Endothelial cell of hepatic sinusoid (primary cell): ENCODE measurements around the gene SMYD3.

Experiments used
- in situ Hi-C: cut with HindIII; loops from 2 replicates; pipeline ENCODE4 v1.10.0; 2017; ENCODE audit warnings: low sequenced_read_pairs

SMYD3 gene

GRCh38 chr1:246283771-246284410 is 223.2 kb downstream of the SMYD3 start:
- in situ Hi-C loops, result loop anchor here (5.0 kb wide), 1 partner anchor 72 kb away; no protein-coding TSS in a partner anchor

- in situ Hi-C loops, result loop anchor here (5.0 kb wide), 1 partner anchor 69 kb away; no protein-coding TSS in a partner anchor
Measured at GRCh38 chr1:246281639-246282038, 225.4 kb downstream of the SMYD3 start.

GRCh38 chr1:246281195-246281594 is 225.9 kb downstream of the SMYD3 start:
- in situ Hi-C loops, result loop anchor here (5.0 kb wide), 1 partner anchor 69 kb away; no protein-coding TSS in a partner anchor

GRCh38 chr1:246280551-246280950 is 226.5 kb downstream of the SMYD3 start:
- in situ Hi-C loops, result loop anchor here (5.0 kb wide), 1 partner anchor 68 kb away; no protein-coding TSS in a partner anchor

- in situ Hi-C loops, result no loop called here
Measured at GRCh38 chr1:246279402-246279801, 227.7 kb downstream of the SMYD3 start.

- in situ Hi-C loops, result no loop called here
Measured at GRCh38 chr1:246278371-246278770, 228.7 kb downstream of the SMYD3 start.

GRCh38 chr1:246275036-246275435 is 232.0 kb downstream of the SMYD3 start:
- in situ Hi-C loops, result no loop called here

- in situ Hi-C loops, result no loop called here
Measured at GRCh38 chr1:246274186-246274585, 232.9 kb downstream of the SMYD3 start.

- in situ Hi-C loops, result no loop called here
Measured at GRCh38 chr1:246271516-246271915, 235.6 kb downstream of the SMYD3 start.

GRCh38 chr1:246270236-246270635 is 236.8 kb downstream of the SMYD3 start:
- in situ Hi-C loops, result no loop called here

- in situ Hi-C loops, result no loop called here
Measured at GRCh38 chr1:246269466-246269865, 237.6 kb downstream of the SMYD3 start.

GRCh38 chr1:246267896-246268295 is 239.2 kb downstream of the SMYD3 start:
- in situ Hi-C loops, result no loop called here

GRCh38 chr1:246267426-246267825 is 239.7 kb downstream of the SMYD3 start:
- in situ Hi-C loops, result no loop called here

- in situ Hi-C loops, result no loop called here
Measured at GRCh38 chr1:246265481-246265880, 241.6 kb downstream of the SMYD3 start.

- in situ Hi-C loops, result no loop called here
Measured at GRCh38 chr1:246262281-246262680, 244.8 kb downstream of the SMYD3 start.

- in situ Hi-C loops, result no loop called here
Measured at GRCh38 chr1:246261639-246262038, 245.4 kb downstream of the SMYD3 start.

- in situ Hi-C loops, result no loop called here
Measured at GRCh38 chr1:246258250-246258649, 248.8 kb downstream of the SMYD3 start.

GRCh38 chr1:246255773-246256172 is 251.3 kb downstream of the SMYD3 start:
- in situ Hi-C loops, result no loop called here

- in situ Hi-C loops, result no loop called here
Measured at GRCh38 chr1:246254854-246255253, 252.2 kb downstream of the SMYD3 start.

GRCh38 chr1:246246430-246246829 is 260.6 kb downstream of the SMYD3 start:
- in situ Hi-C loops, result no loop called here

GRCh38 chr1:246245541-246245940 is 261.5 kb downstream of the SMYD3 start:
- in situ Hi-C loops, result no loop called here

GRCh38 chr1:246232126-246232525 is 275.0 kb downstream of the SMYD3 start:
- in situ Hi-C loops, result no loop called here

- in situ Hi-C loops, result no loop called here
Measured at GRCh38 chr1:246226041-246226440, 281.0 kb downstream of the SMYD3 start.
